Measurements from ENCODE around the gene SPINK8. TPM values are rescaled to one million over a fixed set of nuclear protein-coding genes. Genes with fewer than 3 reads are reported as not detected.

The SPINK8 gene
- total RNA-seq, 1 donor from 2014 or later, result not detected

GRCh38 chr3:48353987-48354386, 20.5 kb upstream of the SPINK8 start:
- no peak overlapping the region for H3K27ac Mint-ChIP-seq (ENCODE audit: unreplicated experiment)
- no peak for TF ChIP-seq CTCF (IDR thresholded peaks at IDR 0.05; ENCODE audit: unreplicated experiment)
- no peaks in the 10 kb centered on the region for H3K9me3 Mint-ChIP-seq (ENCODE audit: unreplicated experiment)
- peaks cover 6% of the 10 kb centered on the region for H3K27me3 Mint-ChIP-seq (ENCODE audit: unreplicated experiment)
- no peak for DNase-seq (ENCODE audit: low spot score)
- peaks cover 13% of the 10 kb centered on the region for H3K36me3 Mint-ChIP-seq (ENCODE audit: low read depth, unreplicated experiment)
- H3K4me1 Mint-ChIP-seq (ENCODE audit: unreplicated experiment), result peaks cover 1% of the 10 kb centered on the region
- H3K4me3 Mint-ChIP-seq (ENCODE audit: unreplicated experiment), result no peak overlapping the region

- H3K27me3 Mint-ChIP-seq (ENCODE audit: unreplicated experiment), result peaks cover 6% of the 10 kb centered on the region
- no peaks in the 10 kb centered on the region for H3K9me3 Mint-ChIP-seq (ENCODE audit: unreplicated experiment)
- no peak overlapping the region for H3K4me3 Mint-ChIP-seq (ENCODE audit: unreplicated experiment)
- no peaks in the 10 kb centered on the region for H3K4me1 Mint-ChIP-seq (ENCODE audit: unreplicated experiment)
- DNase-seq (ENCODE audit: low spot score), result no peak
- H3K36me3 Mint-ChIP-seq (ENCODE audit: low read depth, unreplicated experiment), result peaks cover 8% of the 10 kb centered on the region
- TF ChIP-seq CTCF (IDR thresholded peaks at IDR 0.05; ENCODE audit: unreplicated experiment), result no peak
- no peak overlapping the region for H3K27ac Mint-ChIP-seq (ENCODE audit: unreplicated experiment)
These were observed 19.1 kb upstream of the SPINK8 start for GRCh38 chr3:48352546-48352945.

- H3K9me3 Mint-ChIP-seq (ENCODE audit: unreplicated experiment), result no peaks in the 10 kb centered on the region
- H3K4me1 Mint-ChIP-seq (ENCODE audit: unreplicated experiment), result peaks cover 11% of the 10 kb centered on the region
- no peak overlapping the region for H3K27ac Mint-ChIP-seq (ENCODE audit: unreplicated experiment)
- H3K27me3 Mint-ChIP-seq (ENCODE audit: unreplicated experiment), result peaks cover 4% of the 10 kb centered on the region
- no peaks in the 10 kb centered on the region for H3K36me3 Mint-ChIP-seq (ENCODE audit: low read depth, unreplicated experiment)
- no peak for DNase-seq (ENCODE audit: low spot score)
- TF ChIP-seq CTCF (IDR thresholded peaks at IDR 0.05; ENCODE audit: unreplicated experiment), result no peak
- no peak overlapping the region for H3K4me3 Mint-ChIP-seq (ENCODE audit: unreplicated experiment)
These were observed 14.0 kb upstream of the SPINK8 start for GRCh38 chr3:48347500-48347899.

GRCh38 chr3:48345946-48346572, 12.6 kb upstream of the SPINK8 start:
- TF ChIP-seq CTCF (IDR thresholded peaks at IDR 0.05; ENCODE audit: unreplicated experiment), result no peak
- H3K4me1 Mint-ChIP-seq (ENCODE audit: unreplicated experiment), result peaks cover 11% of the 10 kb centered on the region
- H3K27me3 Mint-ChIP-seq (ENCODE audit: unreplicated experiment), result peaks cover 4% of the 10 kb centered on the region
- no peak overlapping the region for H3K27ac Mint-ChIP-seq (ENCODE audit: unreplicated experiment)
- H3K4me3 Mint-ChIP-seq (ENCODE audit: unreplicated experiment), result no peak overlapping the region
- no peak for DNase-seq (ENCODE audit: low spot score)
- no peaks in the 10 kb centered on the region for H3K36me3 Mint-ChIP-seq (ENCODE audit: low read depth, unreplicated experiment)
- no peaks in the 10 kb centered on the region for H3K9me3 Mint-ChIP-seq (ENCODE audit: unreplicated experiment)

- no peaks in the 10 kb centered on the region for H3K36me3 Mint-ChIP-seq (ENCODE audit: low read depth, unreplicated experiment)
- H3K27me3 Mint-ChIP-seq (ENCODE audit: unreplicated experiment), result peaks cover 4% of the 10 kb centered on the region
- no peaks in the 10 kb centered on the region for H3K9me3 Mint-ChIP-seq (ENCODE audit: unreplicated experiment)
- no peak overlapping the region for H3K27ac Mint-ChIP-seq (ENCODE audit: unreplicated experiment)
- H3K4me3 Mint-ChIP-seq (ENCODE audit: unreplicated experiment), result no peak overlapping the region
- DNase-seq (ENCODE audit: low spot score), result no peak
- peaks cover 11% of the 10 kb centered on the region for H3K4me1 Mint-ChIP-seq (ENCODE audit: unreplicated experiment)
- TF ChIP-seq CTCF (IDR thresholded peaks at IDR 0.05; ENCODE audit: unreplicated experiment), result no peak
These were observed 11.5 kb upstream of the SPINK8 start for GRCh38 chr3:48344867-48345507.

Data from endothelial cell (in vitro differentiated cells).